DMS114 treated with DMSO at 0.1 percent for 48 hours (cell line): ENCODE results near the gene CHDH.

ENCODE experiments used
- DNase-seq: peaks from one replicate; lab custom pipeline; 2025; ENCODE audit not compliant: unreplicated experiment; lab: John Stamatoyannopoulos, UW

CHDH gene

DNA sequence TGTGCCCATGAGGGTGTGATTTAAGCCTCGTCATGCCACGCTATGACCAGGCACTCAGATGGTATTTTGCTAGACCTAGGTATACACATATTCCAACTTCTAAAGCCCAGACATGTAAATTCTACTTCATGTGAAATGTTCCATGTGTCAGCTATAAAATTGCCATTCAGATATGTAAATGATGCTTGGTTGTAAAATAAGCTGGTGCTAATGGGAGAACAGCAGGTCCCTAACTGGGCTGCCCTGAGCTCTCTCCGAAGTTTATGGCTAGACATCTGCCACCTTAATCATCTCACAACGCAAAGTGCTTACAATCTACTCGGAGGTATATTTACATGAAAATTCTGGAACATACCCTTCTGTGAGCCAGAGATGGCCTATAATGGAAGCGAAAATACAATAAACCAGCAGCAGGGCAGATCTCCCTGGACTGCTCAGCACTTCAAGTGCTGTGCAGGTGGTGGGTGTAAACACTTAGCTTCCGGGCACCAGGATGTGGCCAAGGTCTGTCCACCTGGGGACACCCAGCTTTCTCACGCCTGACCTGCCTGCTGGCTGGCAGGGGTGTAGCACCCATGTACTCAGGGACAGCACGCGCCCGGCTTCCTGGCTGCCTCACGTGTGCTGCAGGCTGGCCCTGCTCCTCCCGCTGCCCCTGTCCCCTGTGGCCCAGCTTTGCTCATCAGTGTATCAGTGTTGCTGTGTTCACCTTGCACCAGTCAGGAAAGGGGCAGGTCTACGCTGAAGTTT is 82.0 kb downstream of the CHDH start:
- DNase-seq: no peak

DNA sequence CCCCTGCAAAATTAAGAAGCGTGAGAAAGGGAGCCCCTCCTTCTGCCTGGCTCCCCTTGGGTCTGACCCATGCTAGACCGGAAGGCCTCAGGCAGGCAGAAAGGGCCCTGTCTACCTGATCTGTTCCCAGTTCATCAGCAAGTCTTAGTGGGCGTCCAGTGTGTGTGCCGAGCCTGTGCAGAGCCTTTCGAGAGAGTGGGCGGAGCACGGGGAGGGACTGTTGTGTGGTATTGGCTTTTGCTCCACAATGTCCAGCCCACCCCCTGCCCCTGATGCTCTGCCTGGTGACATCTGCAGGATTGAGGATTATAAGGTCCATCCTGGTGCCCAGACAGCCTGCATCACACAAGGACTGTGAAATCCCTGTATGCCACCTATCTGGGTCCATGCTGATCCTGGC is 82.9 kb downstream of the CHDH start:
- DNase-seq: no peak
